Right forelimb (tissue), 1 donor: ENCODE results near the gene NHSL2.

Experiments used
- DNase-seq: peaks from one replicate; pipeline ENCODE4 v3.0.0-alpha.2; 2018

The NHSL2 gene

GRCh38 chrX:72081605-72082320, 171.1 kb downstream of the NHSL2 start:
- no peak for DNase-seq

GRCh38 chrX:72083291-72083690, 172.6 kb downstream of the NHSL2 start:
- DNase-seq = no peak

GRCh38 chrX:72084114-72084513, 173.5 kb downstream of the NHSL2 start:
- DNase-seq = no peak

- no peak for DNase-seq
Measured at GRCh38 chrX:72086995-72087394, 176.3 kb downstream of the NHSL2 start.

GRCh38 chrX:72088761-72089160, 178.1 kb downstream of the NHSL2 start:
- no peak for DNase-seq

DNA sequence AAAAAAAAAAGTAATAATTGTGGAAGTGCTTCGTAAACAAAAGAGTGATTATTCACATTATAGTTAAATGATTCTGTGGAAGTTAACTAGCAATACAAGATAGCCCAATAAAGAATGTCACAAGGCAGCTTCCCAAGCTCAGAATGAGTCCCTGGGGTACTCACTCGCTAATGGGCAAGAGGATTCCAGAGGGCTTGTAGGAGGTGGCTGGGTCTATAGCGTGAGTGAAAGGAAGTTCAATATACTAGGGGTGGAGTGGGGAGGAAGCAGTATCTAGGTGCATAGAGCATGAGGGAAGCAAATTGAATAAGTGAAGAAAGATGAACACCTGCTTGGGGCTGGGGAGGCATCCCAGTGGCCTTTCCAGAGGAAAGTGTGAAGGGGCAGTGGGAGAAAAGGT, 178.6 kb downstream of the NHSL2 start:
- DNase-seq = no peak

DNA sequence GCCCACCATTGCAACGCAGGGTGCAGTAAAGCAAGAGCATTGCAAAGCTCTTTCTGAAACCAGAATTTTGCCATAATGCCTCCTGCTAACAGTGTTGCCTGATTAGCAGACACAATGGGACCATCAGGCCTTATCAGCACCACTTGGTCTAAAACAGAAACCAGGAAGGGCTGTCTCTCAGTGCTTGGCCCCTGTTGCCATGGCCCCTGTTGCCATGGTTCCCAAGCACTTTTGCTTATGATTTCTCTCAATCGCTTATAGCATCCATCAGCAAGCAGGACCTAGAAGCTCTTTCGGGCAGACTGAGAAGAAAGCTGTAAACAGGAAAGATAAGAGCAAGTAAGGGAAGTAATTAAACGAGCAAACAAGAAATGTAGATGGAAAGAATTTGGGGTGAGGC, 184.2 kb downstream of the NHSL2 start:
- no peak for DNase-seq

DNA sequence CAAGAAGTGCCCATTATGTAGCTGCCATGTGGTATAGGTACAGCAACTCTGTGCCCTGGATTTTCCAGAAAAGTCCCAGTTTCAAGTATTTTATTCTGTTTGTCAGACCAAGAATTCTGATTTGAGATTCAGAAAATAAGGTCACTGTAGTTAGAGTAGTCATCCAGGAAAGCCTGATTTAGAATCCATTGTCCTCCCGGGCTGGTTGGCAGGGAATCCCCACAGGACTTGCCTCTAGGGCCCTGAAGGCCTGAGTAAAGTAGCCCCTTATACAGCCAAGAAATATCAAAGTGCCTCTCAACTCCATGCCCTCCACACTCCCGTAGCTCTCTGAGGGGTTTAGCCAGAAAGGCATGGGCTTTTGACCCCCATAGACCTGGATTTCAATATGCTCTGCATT, 184.7 kb downstream of the NHSL2 start:
- no peak for DNase-seq

GRCh38 chrX:72097098-72097497, 186.5 kb downstream of the NHSL2 start:
- no peak for DNase-seq

GRCh38 chrX:72100051-72100755, 189.6 kb downstream of the NHSL2 start:
- no peak for DNase-seq

GRCh38 chrX:72100824-72101351, 190.2 kb downstream of the NHSL2 start:
- no peak for DNase-seq

- no peak for DNase-seq
Measured at GRCh38 chrX:72101597-72102037, 191.0 kb downstream of the NHSL2 start.

DNA sequence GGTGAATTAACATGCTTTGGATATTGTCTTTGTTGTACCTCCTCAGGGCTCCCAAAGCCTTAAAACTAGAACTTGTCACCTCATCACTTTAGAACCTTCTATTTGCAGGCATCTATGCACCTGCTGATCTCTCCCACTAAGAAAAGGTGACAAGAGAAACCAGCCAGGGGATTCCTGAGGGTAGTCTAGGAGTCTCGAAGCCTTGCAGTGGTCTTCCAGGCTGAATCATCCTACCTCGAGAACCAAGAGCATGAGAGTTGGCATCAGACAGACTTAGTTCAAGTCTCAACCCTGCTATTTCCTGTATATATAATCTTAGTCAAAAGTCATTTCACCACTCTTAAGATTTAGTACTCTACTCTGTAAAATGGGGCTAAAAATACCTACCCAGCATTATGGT, 191.5 kb downstream of the NHSL2 start:
- no peak for DNase-seq

DNA sequence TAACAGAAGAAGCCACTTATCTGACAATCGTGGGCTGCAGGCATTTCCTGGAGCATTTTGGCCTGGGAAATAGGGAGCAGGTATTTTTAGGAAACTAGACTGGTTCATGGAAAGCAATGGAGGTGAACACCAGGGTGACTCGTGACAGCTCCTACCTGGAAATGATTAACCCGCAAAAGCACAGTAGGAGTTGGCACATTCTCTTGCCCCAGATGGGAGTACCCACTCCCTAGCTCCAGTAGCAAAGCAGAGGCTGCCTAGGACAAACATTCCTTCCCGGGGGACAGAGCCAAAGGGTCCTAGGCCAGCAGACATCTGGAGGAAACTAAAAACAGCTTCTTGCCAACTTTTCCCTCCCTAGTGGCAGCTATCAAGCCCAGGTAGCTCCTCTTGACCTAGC, 192.1 kb downstream of the NHSL2 start:
- DNase-seq = no peak

GRCh38 chrX:72105436-72105835, 194.8 kb downstream of the NHSL2 start:
- no peak for DNase-seq

DNA sequence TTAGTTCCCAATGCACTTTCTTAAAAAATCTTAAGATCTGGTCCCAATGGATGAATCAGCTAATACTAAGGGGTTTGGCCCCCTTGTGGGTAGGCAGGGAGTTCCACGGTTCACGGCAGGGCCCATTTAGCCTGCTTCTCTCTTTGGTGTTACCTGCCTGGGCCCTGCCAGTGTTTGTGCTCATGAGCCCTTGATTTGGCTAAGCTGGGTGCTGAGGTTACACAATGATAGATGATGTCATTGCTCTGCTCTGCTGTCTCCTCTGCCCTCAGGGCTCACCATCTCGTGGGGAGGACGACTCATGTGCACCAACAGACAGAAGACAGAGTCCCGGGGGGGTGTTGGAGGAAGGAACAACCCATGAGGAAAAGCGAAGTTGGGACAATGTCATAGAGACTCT, 196.7 kb downstream of the NHSL2 start:
- no peak for DNase-seq

DNA sequence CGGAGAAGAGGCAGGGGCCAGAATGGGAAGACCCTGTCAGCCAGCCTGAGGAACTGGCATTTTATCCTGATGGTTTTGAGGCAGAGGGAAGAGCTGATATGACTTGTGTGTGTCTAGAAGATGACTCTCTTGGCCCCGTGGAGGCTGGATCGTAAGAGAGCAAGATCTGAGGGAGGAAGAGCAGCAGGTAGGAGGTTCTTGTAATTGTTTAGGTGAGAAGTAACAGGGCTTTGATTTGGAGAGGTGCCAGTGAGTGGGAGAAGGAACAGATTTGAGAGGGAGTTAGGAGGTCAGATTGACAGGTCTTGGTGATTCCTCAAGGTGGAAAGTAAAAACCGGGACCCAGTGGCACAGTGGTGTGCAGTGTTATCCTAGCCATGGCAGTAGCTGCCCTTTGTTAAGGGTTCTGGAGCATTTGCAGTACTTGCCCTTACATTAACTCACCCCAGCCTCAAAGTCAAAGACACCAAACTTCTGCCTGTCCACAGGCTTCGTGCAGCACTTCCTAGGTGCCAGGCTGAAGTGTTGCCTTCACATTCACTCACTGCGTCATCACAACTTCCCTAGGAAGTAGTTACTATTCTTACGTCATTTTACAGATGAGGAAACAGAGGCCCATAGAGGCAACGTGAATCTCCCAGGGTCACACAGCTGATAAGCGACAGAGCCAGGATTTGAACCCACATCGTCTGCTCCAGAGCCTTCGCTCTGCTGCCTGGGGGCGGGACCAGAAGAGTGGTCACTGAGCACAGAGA, 197.4 kb downstream of the NHSL2 start:
- no peak for DNase-seq

DNA sequence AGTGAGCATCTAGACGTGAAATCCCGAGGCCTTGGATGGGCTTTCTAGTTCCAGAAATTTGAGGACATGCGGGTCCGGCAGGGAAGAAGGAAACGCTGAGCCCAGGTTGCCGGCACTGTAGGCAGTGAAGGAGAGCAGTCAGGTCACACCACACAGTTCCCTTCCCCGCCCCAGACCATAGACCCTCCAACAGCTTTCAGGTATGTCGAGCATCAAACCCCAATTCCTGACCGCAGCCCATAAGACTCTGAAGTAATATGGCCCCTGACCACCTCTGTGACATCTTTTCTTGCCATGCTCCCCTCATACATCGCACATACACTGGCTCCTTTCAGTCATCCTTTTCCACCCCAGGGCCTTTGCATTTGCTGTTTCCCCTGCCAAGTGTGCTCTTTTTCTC, 198.0 kb downstream of the NHSL2 start:
- no peak for DNase-seq

GRCh38 chrX:72110051-72110875, 199.6 kb downstream of the NHSL2 start:
- no peak for DNase-seq

GRCh38 chrX:72110876-72111708, 200.4 kb downstream of the NHSL2 start:
- no peak for DNase-seq

- DNase-seq = no peak
Measured at GRCh38 chrX:72113461-72113860, 202.8 kb downstream of the NHSL2 start.

- no peak for DNase-seq
Measured at GRCh38 chrX:72114306-72114705, 203.7 kb downstream of the NHSL2 start.
